Neutrophil (primary cell): ENCODE results near the gene TTC23.
"Not testable (repeated sequence)": the region's sequence is repeated elsewhere in the genome, so short reads cannot be mapped to it uniquely, and the experiment has no call there.

Experiments used
- H3K27ac ChIP-seq: fragments of 200-600 bp; sonication (generic); 2 replicates; pipeline ENCODE4 v1.5.1; 2016; ENCODE audit warnings: mild to moderate bottlenecking, moderate library complexity
- H3K27me3 ChIP-seq: fragments of 200-600 bp; sonication (generic); 2 replicates; pipeline ENCODE4 v1.6.0; 2016; ENCODE audit warnings: mild to moderate bottlenecking
- H3K36me3 ChIP-seq: fragments of 200-600 bp; sonication (generic); 2 replicates; pipeline ENCODE4 v1.5.1; 2017
- H3K4me1 ChIP-seq, 2 experiments: fragments of 200-600 bp in 1 of 2; sonication (generic) in 1 of 2; 1 replicate in 1 of 2; 2 replicates in 1 of 2; pipeline versions ENCODE4 v1.5.1 to v1.6.1; 2013 to 2016; ENCODE audit warnings: low read depth in 1 of 2, low read length in 1 of 2, mild to moderate bottlenecking in 1 of 2, moderate library complexity in 1 of 2; ENCODE audit not compliant: control insufficient read depth in 1 of 2, insufficient read depth in 1 of 2
- H3K4me3 ChIP-seq, 2 experiments: fragments of 200-600 bp in 1 of 2; sonication (generic) in 1 of 2; 1 replicate in 1 of 2; 2 replicates in 1 of 2; pipeline ENCODE4 v1.5.1; 2013 to 2016; ENCODE audit warnings: low read depth in 1 of 2, low read length in 1 of 2, mild to moderate bottlenecking in 1 of 2, moderate library complexity in 1 of 2
- H3K9me3 ChIP-seq: fragments of 200-600 bp; sonication (generic); 2 replicates; pipeline ENCODE4 v1.5.1; 2016
- CTCF ChIP-seq: fragments of 200-600 bp; sonication (generic); IDR thresholded peaks from 2 replicates; pipeline ENCODE4 v1.5.1; 2016; ENCODE audit warnings: antibody characterized with exemption

TTC23 gene

GRCh38 chr15:99117111-99117510, 132.3 kb downstream of the TTC23 start:
- H3K27ac ChIP-seq, result no peak overlapping the region
- no peak for TF ChIP-seq CTCF
- H3K4me3 ChIP-seq, result no peak overlapping the region
- H3K4me1 ChIP-seq, result no peaks in the 10 kb centered on the region
- H3K9me3 ChIP-seq, result no peaks in the 10 kb centered on the region
- no peaks in the 10 kb centered on the region for H3K36me3 ChIP-seq
- peaks cover 10% of the 10 kb centered on the region for H3K27me3 ChIP-seq

- H3K36me3 ChIP-seq, result no peaks in the 10 kb centered on the region
- TF ChIP-seq CTCF, result no peak
- no peak overlapping the region for H3K4me3 ChIP-seq
- H3K4me1 ChIP-seq, result no peaks in the 10 kb centered on the region
- no peaks in the 10 kb centered on the region for H3K9me3 ChIP-seq
- H3K27me3 ChIP-seq, result peaks cover 15% of the 10 kb centered on the region
- no peak overlapping the region for H3K27ac ChIP-seq
Measured at GRCh38 chr15:99115300-99116215, 133.8 kb downstream of the TTC23 start.

- TF ChIP-seq CTCF, result no peak
Measured at GRCh38 chr15:99114511-99115299, 134.7 kb downstream of the TTC23 start.

GRCh38 chr15:99113547-99114271, 135.7 kb downstream of the TTC23 start:
- peaks cover 33% of the 10 kb centered on the region for H3K27me3 ChIP-seq
- H3K36me3 ChIP-seq, result no peaks in the 10 kb centered on the region
- H3K27ac ChIP-seq, result no peak overlapping the region
- H3K4me3 ChIP-seq, result no peak overlapping the region
- no peak for TF ChIP-seq CTCF
- H3K4me1 ChIP-seq, result no peaks in the 10 kb centered on the region
- no peaks in the 10 kb centered on the region for H3K9me3 ChIP-seq

More at GRCh38 chr15:99114511-99115299, 134.7 kb downstream of the TTC23 start:
- Histone ChIP-seq H3K36me3 (no peaks in the 10 kb centered on the region), H3K27ac (no peak overlapping the region), H3K27me3 (peaks cover 23% of the 10 kb centered on the region), H3K4me3 (no peak overlapping the region), H3K4me1 (no peaks in the 10 kb centered on the region), H3K9me3 (no peaks in the 10 kb centered on the region)

- H3K27ac ChIP-seq, H3K9me3 ChIP-seq, H3K36me3 ChIP-seq, H3K4me3 ChIP-seq, H3K4me1 ChIP-seq: not testable (repeated sequence)
- peaks cover 54% of the 10 kb centered on the region for H3K27me3 ChIP-seq
Measured at GRCh38 chr15:99111641-99112040, 137.7 kb downstream of the TTC23 start.
